GM12875 (cell line): ENCODE results near the gene FRY.

ENCODE experiments used
- H3K4me3 ChIP-seq: one replicate; pipeline ENCODE4 v1.5.1; 2011; ENCODE audit warnings: low read depth, low read length, control low read depth
- CTCF ChIP-seq: IDR thresholded peaks from 2 replicates; pipeline ENCODE4 v1.5.1; 2011; ENCODE audit warnings: low read depth, mild to moderate bottlenecking, control low read depth, inconsistent platforms, low read length, moderate library complexity, borderline replicate concordance; ENCODE audit not compliant: insufficient read depth

Gene FRY

GRCh38 chr13:32008518-32009175 lies 22.9 kb upstream of the FRY start:
- H3K4me3 ChIP-seq: no peak overlapping the region
- TF ChIP-seq CTCF: no peak

GRCh38 chr13:32009362-32009761 lies 22.2 kb upstream of the FRY start:
- H3K4me3 ChIP-seq: no peak overlapping the region
- TF ChIP-seq CTCF: no peak

- H3K4me3 ChIP-seq: no peak overlapping the region
- no peak for TF ChIP-seq CTCF
Measured at GRCh38 chr13:32010136-32010535, 21.4 kb upstream of the FRY start.

- no peak for TF ChIP-seq CTCF
- no peak overlapping the region for H3K4me3 ChIP-seq
Measured at GRCh38 chr13:32011971-32012370, 19.6 kb upstream of the FRY start.

- H3K4me3 ChIP-seq: no peak overlapping the region
- TF ChIP-seq CTCF: no peak
Measured at GRCh38 chr13:32013181-32013580, 18.4 kb upstream of the FRY start.

- TF ChIP-seq CTCF: no peak
- H3K4me3 ChIP-seq: no peak overlapping the region
Measured at GRCh38 chr13:32016119-32016518, 15.5 kb upstream of the FRY start.

- TF ChIP-seq CTCF: no peak
Measured at GRCh38 chr13:32016631-32017030, 14.9 kb upstream of the FRY start.

More at GRCh38 chr13:32016631-32017030, 14.9 kb upstream of the FRY start:
- H3K4me3 ChIP-seq: no peak overlapping the region
